HCT116 (cell line): ENCODE data around the gene NR1H3. TPM values are rescaled to one million over a fixed set of nuclear protein-coding genes. Genes with fewer than 3 reads are reported as not detected.
"Not testable (repeated sequence)": the region's sequence is repeated elsewhere in the genome, so short reads cannot be mapped to it uniquely, and the experiment has no call there.

Experiments used
- ATAC-seq: fragments of 200-7000 bp; cut with Tn5 transposase; 2 replicates; pipeline ENCODE4 v1.9.1; 2020; ENCODE audit warnings: mild to moderate bottlenecking, moderate library complexity
- BruUV-seq: library from RNA; stranded (reverse); fragments of 400-500 nt; replicated peaks from 2 replicates; lab custom pipeline; 2021; lab: Mats Ljungman, UMichigan
- CTCF ChIA-PET: fragments of 300-600 bp; sonication (Branson Sonifier 250); formaldehyde crosslinking; loops from one replicate; lab custom pipeline; 2021; ENCODE audit warnings: antibody characterized with exemption; lab: Charles Lee
- POLR2A ChIA-PET: fragments of 300-600, 350-600 bp; sonication (Branson Sonifier 250); formaldehyde crosslinking; loops from one replicate; lab custom pipeline; 2021; ENCODE audit warnings: antibody characterized with exemption; lab: Charles Lee
- RAD21 ChIA-PET, 2 experiments: fragments of 300-600 bp; sonication (Branson Sonifier 250); formaldehyde crosslinking; loops; one replicate each; lab custom pipeline; 2023; ENCODE audit warnings: low total read pairs in 2 of 2; ENCODE audit not compliant: uncharacterized antibody in 2 of 2, unreplicated experiment in 2 of 2, low non-redundant PET in 1 of 2; lab: Charles Lee
- DNase-seq: peaks from one replicate; pipeline ENCODE4 v3.0.0-alpha.2; 2010; ENCODE audit warnings: low read depth, low spot score
- H2AFZ ChIP-seq: fragments of 200-600 bp; shearing (Covaris generic), sonication (generic); 2 replicates; pipeline ENCODE4 v1.6.1; 2017; ENCODE audit warnings: low read depth, mixed run types, mixed read lengths, antibody characterized with exemption, low read length; ENCODE audit not compliant: poor library complexity, severe bottlenecking
- H3K27ac ChIP-seq: 2 replicates; pipeline ENCODE4 v1.5.1; 2012; ENCODE audit warnings: low read depth, low read length
- H3K27me3 ChIP-seq: fragments of 200-600 bp; sonication (generic); 2 replicates; pipeline ENCODE4 v1.6.1; 2016; ENCODE audit warnings: mixed run types, low read length, mixed read lengths; ENCODE audit not compliant: insufficient read depth
- H3K36me3 ChIP-seq, 2 experiments: fragments of 200-500 bp in 1 of 2; fragments of 200-600 bp in 1 of 2; sonication (Bioruptor generic) in 1 of 2; sonication (generic) in 1 of 2; 2 replicates each; pipeline versions ENCODE4 v1.5.1 to v1.6.1; 2014 to 2016; ENCODE audit warnings: low read length in 2 of 2, inconsistent platforms in 1 of 2, mixed read lengths in 1 of 2, mixed run types in 1 of 2; ENCODE audit not compliant: insufficient read depth in 2 of 2, control insufficient read depth in 1 of 2
- H3K4me1 ChIP-seq, 2 experiments: fragments of 200-600 bp in 1 of 2; sonication (generic) in 1 of 2; 2 replicates each; pipeline versions ENCODE4 v1.5.1 to v1.6.1; 2012 to 2017; ENCODE audit warnings: low read length in 2 of 2, inconsistent platforms in 1 of 2, mild to moderate bottlenecking in 1 of 2, mixed read lengths in 1 of 2, mixed run types in 1 of 2, moderate library complexity in 1 of 2; ENCODE audit not compliant: insufficient read depth in 2 of 2, control insufficient read depth in 1 of 2
- H3K4me2 ChIP-seq: fragments of 200-600 bp; sonication (generic); 2 replicates; pipeline ENCODE4 v1.6.1; 2017; ENCODE audit warnings: mixed run types, low read length, mixed read lengths
- H3K4me3 ChIP-seq, 2 experiments: fragments of 200-600 bp in 1 of 2; sonication (generic) in 1 of 2; replicated peaks in 1 of 2; 2 replicates each; pipeline ENCODE4 v1.5.1; 2011 to 2016; ENCODE audit warnings: low read length in 2 of 2, control low read depth in 1 of 2, low read depth in 1 of 2, mild to moderate bottlenecking in 1 of 2, mixed read lengths in 1 of 2, mixed run types in 1 of 2
- H3K79me2 ChIP-seq: fragments of 200-600 bp; sonication (generic); 2 replicates; pipeline ENCODE4 v1.6.1; 2017; ENCODE audit warnings: mild to moderate bottlenecking, mixed run types, low read length, moderate library complexity, mixed read lengths; ENCODE audit not compliant: insufficient read depth
- H3K9ac ChIP-seq: fragments of 200-600 bp; sonication (generic); 2 replicates; pipeline ENCODE4 v1.6.1; 2016; ENCODE audit warnings: low read length, mixed read lengths
- H3K9me2 ChIP-seq: fragments of 200-600 bp; sonication (generic), shearing (Covaris generic); 2 replicates; pipeline ENCODE4 v1.6.1; 2017; ENCODE audit warnings: mixed run types, mild to moderate bottlenecking, moderate library complexity; ENCODE audit not compliant: insufficient read depth
- H3K9me3 ChIP-seq, 2 experiments: fragments of 200-500 bp in 1 of 2; fragments of 200-600 bp in 1 of 2; sonication (Bioruptor generic) in 1 of 2; sonication (generic) in 1 of 2; 2 replicates each; pipeline ENCODE4 v1.6.1; 2014 to 2017; ENCODE audit warnings: low read length in 2 of 2, mixed read lengths in 2 of 2, inconsistent platforms in 1 of 2, low read depth in 1 of 2, mild to moderate bottlenecking in 1 of 2, mixed run types in 1 of 2, moderate library complexity in 1 of 2; ENCODE audit not compliant: control insufficient read depth in 1 of 2, insufficient read depth in 1 of 2
- H4K20me1 ChIP-seq: fragments of 200-600 bp; sonication (generic), shearing (Covaris generic); 2 replicates; pipeline ENCODE4 v1.6.1; 2017; ENCODE audit warnings: mixed run types, mild to moderate bottlenecking, moderate library complexity; ENCODE audit not compliant: insufficient read depth
- ATF3 ChIP-seq: IDR thresholded peaks from 2 replicates; pipeline ENCODE4 v1.6.1; 2012
- CBX3 ChIP-seq: IDR thresholded peaks from 2 replicates; pipeline ENCODE4 v1.6.1; 2012; ENCODE audit warnings: low read depth
- EGR1 ChIP-seq: IDR thresholded peaks from 2 replicates; pipeline ENCODE4 v1.6.1; 2012; ENCODE audit warnings: low read depth
- POLR2A ChIP-seq: IDR thresholded peaks from 2 replicates; pipeline ENCODE4 v1.7.0; 2011; ENCODE audit warnings: borderline replicate concordance; ENCODE audit not compliant: insufficient read depth, insufficient read length; ENCODE audit errors: extremely low read depth
- REST ChIP-seq: IDR thresholded peaks from 2 replicates; pipeline ENCODE4 v1.6.1; 2012; ENCODE audit warnings: low read depth
- intact Hi-C: fragments of 100-400 bp; cut with micrococcal nuclease; formaldehyde crosslinking; loops from 2 replicates; pipeline ENCODE4 v1.10.0; 2022
- total RNA-seq: library from RNA; stranded (reverse); gene quantifications from one replicate; pipeline ENCODE4 v1.2.1, GENCODE V29; 2021; ENCODE audit not compliant: unreplicated experiment
- TF ChIP-seq, protein P1 (sequence below), 3 experiments: fragments of 200-600 bp in 1 of 3; sonication (generic) in 1 of 3; IDR thresholded peaks in 2 of 3; conservative IDR thresholded peaks in 1 of 3; 2 replicates each; pipeline ENCODE4 v1.5.1; 2012 to 2017; ENCODE audit warnings: low read depth in 2 of 3, low read length in 2 of 3, antibody characterized with exemption in 1 of 3, borderline replicate concordance in 1 of 3, control low read depth in 1 of 3, mild to moderate bottlenecking in 1 of 3, mixed read lengths in 1 of 3, mixed run types in 1 of 3, moderate library complexity in 1 of 3; ENCODE audit not compliant: insufficient read depth in 1 of 3

NR1H3 gene
- total RNA-seq, 1 experiment from 2014 or later = 23.5 TPM

- no peak for TF ChIP-seq REST
These were observed 57.2 kb downstream of the NR1H3 start (continued) for GRCh38 chr11:47314992-47315391.

DNA sequence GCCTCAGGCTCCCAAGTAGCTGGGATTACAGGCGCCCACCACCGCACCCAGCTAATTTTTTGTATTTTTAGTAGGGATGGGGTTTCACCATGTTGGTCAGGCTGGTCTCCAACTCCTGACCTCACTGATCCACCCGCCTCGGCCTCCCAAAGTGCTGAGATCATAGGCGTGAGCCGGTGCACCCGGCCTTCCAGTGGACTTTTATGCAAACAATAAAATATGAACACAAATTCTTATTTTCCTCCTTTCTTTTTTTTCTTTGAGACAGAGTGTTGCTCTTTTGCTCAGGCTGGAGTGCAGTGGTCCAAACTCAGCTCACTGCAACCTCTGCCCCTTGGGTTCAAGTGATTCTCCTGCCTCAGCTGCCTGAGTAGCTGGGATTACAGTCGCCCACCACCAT lies 58.7 kb downstream of the NR1H3 start:
- H3K4me3 ChIP-seq, POLR2A ChIA-PET, H3K27ac ChIP-seq, CTCF ChIA-PET, BruUV-seq, ATAC-seq, H3K9me2 ChIP-seq, H3K79me2 ChIP-seq, DNase-seq, H4K20me1 ChIP-seq, RAD21 ChIA-PET, H2AFZ ChIP-seq, H3K27me3 ChIP-seq, H3K4me2 ChIP-seq, H3K9ac ChIP-seq, H3K9me3 ChIP-seq, intact Hi-C loops, H3K4me1 ChIP-seq: not testable (repeated sequence)
- H3K36me3 ChIP-seq = peaks cover 8 to 28% of the 10 kb centered on the region in 2 experiments; a peak in 3 of 4 replicates

- H3K4me1 ChIP-seq = no peaks in the 10 kb centered on the region
- intact Hi-C loops = no loop called here
- ChIA-PET CTCF (no interaction called here), RAD21 (no interaction called here), POLR2A (no interaction called here)
- H3K9me2 ChIP-seq = no peaks in the 10 kb centered on the region
- H3K4me2 ChIP-seq = no peak overlapping the region
- ATAC-seq (no peak), DNase-seq (no peak)
- H3K9me3 ChIP-seq = no peaks in the 10 kb centered on the region
- no peaks in the 10 kb centered on the region for H3K27me3 ChIP-seq
- no peak overlapping the region for H3K27ac ChIP-seq
- no peak overlapping the region for H3K9ac ChIP-seq
- no peak overlapping the region for H2AFZ ChIP-seq
- H3K79me2 ChIP-seq = no peaks in the 10 kb centered on the region
- BruUV-seq = no TSS peak
- H4K20me1 ChIP-seq = no peaks in the 10 kb centered on the region
- peaks cover 3 to 26% of the 10 kb centered on the region in 2 experiments; a peak in 3 of 4 replicates for H3K36me3 ChIP-seq
- no peak overlapping the region for H3K4me3 ChIP-seq
- TF ChIP-seq CBX3 (no peak), ATF3 (no peak), REST (no peak), POLR2A (no peak), EGR1 (no peak)
- TF ChIP-seq, protein P1, sequence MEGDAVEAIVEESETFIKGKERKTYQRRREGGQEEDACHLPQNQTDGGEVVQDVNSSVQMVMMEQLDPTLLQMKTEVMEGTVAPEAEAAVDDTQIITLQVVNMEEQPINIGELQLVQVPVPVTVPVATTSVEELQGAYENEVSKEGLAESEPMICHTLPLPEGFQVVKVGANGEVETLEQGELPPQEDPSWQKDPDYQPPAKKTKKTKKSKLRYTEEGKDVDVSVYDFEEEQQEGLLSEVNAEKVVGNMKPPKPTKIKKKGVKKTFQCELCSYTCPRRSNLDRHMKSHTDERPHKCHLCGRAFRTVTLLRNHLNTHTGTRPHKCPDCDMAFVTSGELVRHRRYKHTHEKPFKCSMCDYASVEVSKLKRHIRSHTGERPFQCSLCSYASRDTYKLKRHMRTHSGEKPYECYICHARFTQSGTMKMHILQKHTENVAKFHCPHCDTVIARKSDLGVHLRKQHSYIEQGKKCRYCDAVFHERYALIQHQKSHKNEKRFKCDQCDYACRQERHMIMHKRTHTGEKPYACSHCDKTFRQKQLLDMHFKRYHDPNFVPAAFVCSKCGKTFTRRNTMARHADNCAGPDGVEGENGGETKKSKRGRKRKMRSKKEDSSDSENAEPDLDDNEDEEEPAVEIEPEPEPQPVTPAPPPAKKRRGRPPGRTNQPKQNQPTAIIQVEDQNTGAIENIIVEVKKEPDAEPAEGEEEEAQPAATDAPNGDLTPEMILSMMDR (IDR thresholded peaks at IDR 0.05 in 2 of 3, conservative IDR thresholded peaks at IDR 0.05 in 1 of 3; ENCODE audit: borderline replicate concordance in 1 of 3, insufficient read depth in 1 of 3, low read depth in 2 of 3, low read length in 2 of 3) = no peak
These were observed 59.5 kb downstream of the NR1H3 start for GRCh38 chr11:47317064-47317828.
